HG03521 (cell line): Measurements from ENCODE around the gene CCDC182.

Source experiments
- ATAC-seq: cut with Tn5 transposase; IDR thresholded peaks from one replicate; pipeline ENCODE4 v1.9.1; 2021; ENCODE audit warnings: mild to moderate bottlenecking, moderate library complexity; ENCODE audit not compliant: unreplicated experiment

The CCDC182 gene

DNA sequence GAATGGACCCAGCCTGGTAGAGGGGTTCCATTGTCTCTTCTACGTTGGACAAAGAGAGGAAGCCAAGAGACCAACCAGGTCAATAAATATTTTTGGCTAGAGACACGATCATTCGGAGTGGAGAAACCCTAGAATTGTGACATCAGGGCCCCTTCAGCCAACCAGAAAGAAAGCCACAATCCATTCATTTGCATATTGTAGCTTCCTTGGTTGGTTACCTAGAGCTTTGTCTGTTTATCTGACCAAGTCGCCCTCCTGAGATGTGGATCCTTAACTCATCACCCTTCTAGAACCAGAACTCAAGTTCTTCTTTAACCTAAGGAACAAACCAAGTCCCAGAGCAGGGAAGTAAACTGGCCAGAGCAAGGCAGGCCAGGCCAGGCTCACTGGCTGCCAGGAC, at the start of gene CCDC182:
Gene CCDC182, minus strand, starts transcription at position 58 of the 400 bp plus-strand sequence. Its CDS starts 27 bp downstream, at position 31.
- no peak for ATAC-seq

DNA sequence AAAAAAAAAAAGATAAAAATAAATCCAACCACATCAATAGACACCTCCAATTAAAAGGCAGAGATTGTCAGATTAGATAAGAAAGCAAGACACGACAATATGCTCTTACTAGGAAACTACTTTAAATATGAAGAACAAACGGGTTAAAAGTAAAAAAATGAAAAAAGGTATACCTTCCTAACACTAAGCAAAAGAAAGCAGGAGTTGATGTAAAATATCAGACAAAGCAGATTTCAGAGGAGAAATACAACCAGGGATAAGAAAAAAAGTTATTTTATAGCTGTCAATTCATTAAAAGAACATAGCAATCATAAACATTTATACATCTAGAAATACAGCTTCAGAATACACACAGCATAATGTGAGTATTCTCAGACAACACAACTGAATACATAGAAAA, 49.7 kb upstream of the CCDC182 start:
- ATAC-seq: no peak

DNA sequence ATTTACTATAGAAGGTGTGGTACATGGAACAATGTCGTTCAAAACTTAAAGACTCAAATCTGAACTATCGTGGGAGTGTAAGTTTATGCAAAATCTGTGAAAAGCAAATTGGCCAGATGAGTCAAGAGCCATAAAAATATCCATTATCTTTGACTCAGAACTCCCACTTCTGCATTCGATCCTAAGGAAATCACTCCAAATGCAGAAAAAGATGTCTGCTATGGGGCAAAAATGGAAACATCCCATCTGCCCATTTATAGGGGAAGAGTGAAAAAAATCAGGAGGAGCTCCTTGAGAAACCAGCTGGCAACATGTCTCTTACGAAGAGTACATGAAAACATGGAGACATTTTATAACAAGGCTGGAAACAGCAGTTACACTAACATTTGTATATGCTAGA, 43.6 kb upstream of the CCDC182 start:
- no peak for ATAC-seq

DNA sequence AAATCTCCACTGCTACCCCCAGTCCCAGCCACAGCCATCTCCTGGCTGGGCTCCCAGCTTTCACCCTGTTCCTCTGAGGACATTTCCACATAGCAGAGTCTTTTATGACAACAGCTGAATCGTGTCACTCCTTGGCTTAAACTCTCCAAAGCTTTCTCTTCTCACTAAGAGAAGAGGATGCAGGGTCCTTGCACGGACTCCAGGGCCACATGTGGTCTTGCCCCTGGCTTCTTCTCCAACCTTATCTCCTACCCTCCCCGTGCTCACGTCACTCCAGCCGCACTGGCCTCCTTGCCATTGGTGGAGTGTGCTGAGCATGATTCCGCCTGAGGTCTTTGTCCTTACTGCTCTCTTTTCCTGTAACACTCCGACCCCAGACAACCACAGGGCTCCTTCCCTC, 39.9 kb upstream of the CCDC182 start:
- no peak for ATAC-seq

DNA sequence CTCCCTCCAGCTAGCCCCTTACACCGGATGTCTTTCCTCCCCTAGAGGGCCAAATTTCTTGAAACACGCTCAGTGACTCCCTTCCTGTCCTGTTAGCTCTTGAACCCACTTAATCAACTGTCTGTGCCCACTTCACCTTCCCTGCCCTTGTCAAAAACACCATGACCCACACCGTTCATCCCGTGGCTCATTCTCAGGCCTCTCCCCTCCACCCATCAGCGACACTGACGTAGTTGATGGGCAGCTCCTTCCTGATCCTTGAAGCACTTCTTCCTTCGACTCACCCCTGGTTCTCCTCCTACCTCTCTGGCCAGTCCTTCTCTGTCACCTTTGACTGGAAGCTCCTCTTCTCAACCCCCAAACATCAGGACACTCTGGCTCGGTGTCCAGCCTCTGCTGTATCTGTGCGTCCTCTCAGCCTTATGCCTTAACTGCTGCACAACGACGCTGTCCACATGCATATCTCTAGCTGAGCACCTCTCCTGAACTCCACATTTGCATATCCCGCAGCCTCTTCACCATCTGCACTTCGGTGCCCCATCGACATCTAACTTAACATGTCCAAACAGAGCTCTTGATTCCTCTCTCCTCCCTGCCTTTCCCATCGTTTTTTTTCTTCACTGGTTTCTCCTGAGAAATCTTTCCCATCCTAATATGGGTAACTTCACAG, 39.3 kb upstream of the CCDC182 start:
- no peak for ATAC-seq

DNA sequence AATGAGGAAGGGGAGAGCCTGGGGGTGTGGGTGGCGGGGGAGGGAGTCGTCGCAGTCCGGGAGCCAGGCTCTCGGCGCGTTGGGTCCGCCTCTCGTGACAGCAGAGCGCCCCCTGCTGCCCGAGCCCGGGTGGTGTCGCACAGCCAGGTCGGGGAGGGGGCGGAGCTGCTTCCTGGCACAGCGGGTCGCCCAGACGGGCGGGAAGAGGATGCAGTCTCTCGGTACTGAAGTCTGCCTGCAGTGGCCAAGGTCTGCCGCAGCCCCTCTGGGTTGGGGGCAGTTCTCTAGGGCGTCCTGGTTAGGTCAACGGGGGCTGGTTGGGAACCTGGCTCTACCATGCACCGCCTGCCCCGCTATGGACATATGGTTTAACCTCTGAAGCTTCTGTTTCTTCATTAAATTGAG, 38.2 kb upstream of the CCDC182 start:
- ATAC-seq: no peak

DNA sequence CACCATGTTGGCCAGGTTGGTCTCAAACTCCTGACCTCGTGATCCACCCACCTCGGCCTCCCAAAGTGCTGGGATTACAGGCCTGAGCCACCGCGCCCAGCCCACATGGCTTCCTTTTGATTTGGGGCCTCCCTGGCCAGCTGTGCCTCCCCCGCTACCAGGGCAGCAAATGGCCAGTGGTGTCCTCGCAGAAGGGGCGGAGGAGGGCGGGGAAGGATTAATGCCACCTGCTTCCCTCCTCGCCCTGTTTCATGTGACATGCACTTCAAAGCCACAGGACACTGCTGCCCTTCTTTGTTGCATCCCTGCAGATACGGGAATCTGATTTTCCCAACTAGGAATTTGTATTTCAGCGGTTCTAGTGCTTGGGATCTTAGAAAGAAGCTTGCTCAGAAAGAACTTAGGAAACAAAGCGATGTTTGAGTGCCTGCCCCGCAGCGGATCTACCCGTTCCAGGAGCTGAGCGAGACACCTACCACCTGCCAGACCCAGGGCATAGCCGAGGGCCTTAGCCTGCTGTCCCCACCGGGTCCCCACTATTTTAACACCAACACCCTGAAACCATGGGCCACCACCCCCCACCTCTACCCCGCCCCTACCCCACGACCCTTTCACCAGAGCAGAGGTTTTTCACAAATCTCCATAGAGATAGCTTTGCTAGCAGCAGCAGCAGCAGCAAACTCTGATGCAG, 37.7 kb upstream of the CCDC182 start:
- no peak for ATAC-seq

DNA sequence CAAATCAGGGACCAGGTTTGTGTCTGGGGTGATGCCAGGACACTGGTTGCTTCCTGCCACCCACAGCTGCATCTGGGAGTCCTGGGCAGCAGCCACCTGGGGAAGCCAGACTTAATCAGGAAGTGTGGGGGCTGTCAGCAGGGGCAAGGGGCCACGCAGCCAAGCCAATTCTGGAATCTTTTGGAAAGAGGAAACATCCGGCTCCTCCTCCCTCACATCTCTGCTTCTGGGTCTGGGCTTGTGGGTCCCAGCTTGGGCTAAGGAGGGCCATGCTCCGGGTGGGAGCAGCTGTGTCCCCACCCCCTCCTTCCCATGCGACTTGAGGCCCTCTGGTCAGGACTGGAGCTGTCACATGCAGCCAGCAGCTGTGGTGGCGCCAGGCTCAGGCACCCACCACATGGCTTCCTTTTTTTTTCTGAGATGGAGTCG, 37.0 kb upstream of the CCDC182 start:
- no peak for ATAC-seq

DNA sequence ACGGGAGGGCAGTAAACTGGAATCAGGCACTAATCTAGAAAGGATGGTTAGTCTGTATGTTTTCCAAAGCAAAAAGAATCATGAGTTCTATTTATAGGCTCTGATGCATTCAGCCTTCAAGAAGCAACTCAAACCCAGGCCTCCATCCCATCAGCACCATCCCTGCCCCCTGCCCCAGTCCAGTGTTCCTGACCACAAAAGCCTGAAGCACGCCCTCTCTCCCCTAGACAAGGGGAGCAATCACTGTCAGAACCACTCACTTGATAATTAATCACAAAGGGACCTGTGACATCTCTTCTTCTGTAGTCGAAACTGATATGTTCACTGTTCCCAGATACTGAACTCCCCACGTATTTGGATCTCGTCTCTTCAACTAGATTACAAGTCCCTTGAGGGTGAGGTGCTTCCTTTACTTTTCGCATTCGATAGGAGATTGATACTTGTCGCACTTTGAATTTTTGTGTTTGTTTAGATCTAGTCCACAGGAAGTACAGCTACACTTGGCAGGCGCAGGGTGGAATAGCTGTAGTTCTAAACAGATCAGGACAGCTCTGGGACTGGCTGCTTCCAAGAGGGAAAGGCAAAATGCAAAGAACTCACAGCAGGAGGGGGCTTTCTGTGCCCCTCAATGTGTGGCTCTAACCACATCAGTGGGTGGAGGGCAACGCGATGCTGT, 36.4 kb upstream of the CCDC182 start:
- ATAC-seq: no peak

DNA sequence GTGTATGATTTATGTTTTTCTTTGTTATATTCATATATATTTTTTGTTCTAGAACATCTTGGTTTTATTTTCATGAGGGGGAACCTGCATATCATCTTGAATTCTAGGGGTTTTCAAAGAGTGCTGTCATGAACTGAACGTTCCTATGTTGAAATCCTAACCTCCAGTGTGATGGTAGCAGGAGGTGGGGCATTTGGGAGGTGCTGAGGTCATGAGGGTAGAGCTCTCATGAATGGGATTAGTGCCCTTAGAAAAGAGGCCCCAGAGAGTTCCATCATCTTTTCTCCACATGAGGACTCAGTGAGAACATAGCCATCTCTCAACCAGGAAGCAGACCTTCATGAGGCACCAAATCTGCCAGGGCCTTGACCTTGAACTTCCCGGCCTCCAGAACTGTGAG, 34.6 kb upstream of the CCDC182 start:
- no peak for ATAC-seq

DNA sequence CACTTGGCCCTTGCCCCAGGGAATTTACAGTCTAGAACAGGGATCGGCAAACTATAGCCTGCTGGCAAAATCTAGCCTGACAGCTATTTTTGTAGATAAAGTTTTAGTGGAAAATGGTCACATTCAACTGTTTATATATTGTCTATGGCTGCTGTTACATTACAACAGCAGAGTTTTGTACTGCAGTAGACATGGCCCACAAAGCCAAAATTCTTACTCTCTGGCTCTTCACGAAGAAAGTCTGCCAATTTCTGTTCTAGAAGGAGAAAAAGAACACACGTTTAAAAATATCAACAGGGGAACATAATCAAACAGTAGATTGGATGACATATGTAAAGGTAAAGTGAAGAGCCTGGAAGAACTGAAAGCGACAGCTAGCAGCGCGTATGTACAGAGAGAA, 33.2 kb upstream of the CCDC182 start:
- ATAC-seq: no peak

DNA sequence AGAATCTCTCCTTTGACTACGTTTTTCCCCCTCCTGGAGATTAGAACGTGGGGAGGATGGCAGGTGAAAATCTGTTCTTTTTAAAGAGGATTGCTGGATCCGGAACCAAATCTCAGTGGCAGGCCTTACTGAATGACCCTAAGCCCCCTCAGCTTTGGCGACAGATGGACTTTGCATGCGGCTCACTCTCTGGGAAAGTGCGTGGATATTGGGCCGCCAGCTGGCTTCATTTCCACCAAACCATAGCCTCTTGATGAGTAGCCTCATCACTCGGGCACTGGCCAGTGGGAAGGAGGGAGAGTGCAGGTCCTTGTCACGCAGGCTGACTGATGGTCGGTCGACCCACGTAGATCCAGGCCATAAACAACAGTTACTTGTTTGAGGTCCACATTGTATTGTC, 31.3 kb upstream of the CCDC182 start:
- ATAC-seq: no peak

DNA sequence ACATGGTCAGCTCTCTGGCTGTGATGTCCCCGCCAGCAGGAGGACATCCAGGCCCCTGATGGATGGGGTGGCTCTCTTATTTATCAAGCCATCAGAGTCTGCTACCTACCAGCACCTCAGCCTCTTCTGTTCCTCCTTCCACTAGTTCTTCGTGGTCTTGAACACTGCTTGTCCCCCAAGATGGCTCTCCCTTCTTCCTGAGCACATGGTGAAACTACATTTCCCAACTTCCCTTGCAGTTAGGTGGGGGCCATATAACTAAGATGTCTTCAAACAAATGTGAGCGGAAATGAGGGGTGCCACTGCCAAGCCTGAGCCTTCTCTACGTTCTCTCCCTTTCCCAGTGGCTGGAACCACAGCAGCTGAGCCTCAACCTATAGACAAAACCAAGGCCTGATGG, 29.8 kb upstream of the CCDC182 start:
- no peak for ATAC-seq

DNA sequence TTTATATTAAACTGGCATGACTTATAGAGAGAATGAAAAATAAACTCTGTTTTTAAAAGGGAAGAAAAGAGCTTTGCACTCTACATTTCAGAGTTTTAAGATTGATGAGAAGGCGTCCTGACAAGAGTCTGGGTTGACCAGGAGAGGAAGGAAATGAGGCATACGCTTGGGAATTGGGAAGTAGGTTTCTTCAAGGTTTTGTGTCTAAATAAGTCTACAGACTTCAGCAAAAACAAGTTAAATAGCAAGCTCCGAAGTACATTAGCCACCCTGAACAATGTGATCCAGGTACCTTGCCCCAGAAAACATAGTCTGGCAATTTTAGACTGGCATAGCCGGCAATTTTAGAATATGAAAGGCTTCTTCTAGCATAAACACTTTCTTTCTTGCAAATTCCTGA, 28.5 kb upstream of the CCDC182 start:
- ATAC-seq: no peak

DNA sequence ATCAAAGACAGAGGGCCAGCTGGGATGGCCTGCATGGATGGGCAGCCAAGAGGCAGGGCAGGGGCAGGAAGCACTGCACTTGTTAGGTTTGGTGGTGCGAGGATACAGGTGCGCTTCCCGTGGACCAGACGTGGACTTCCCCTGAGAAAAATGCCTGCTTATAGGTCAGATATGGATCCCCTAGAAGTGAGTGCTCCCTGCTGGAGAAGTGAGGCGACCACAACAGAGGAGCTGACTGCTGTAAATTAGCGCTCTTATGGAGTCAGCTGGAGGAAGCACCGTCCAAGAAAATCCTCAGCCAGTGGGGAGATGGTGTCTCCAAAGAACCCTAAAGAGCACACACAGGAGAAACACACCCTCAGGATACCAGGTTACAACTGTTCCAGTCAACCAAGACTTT, 27.7 kb upstream of the CCDC182 start:
- ATAC-seq: no peak

DNA sequence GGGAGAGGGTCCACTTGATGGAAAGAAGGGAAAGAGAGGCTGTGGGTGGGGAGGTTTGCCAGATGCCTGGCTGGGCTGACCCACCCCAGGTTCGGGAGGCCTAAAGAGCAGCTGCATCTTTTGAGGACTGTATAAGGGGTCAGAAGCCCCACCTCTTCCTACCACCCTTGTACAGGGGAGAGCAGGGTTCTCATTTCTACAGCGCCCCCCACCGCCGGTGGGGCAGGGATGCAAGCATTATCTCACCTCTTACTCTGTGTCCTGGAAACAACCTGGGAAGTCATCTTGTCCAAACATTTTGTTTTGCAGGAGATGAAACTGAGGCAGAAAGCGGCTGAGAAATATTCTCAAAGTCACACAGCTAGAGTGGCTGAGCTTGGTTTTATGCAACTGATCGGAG, 22.5 kb upstream of the CCDC182 start:
- no peak for ATAC-seq

DNA sequence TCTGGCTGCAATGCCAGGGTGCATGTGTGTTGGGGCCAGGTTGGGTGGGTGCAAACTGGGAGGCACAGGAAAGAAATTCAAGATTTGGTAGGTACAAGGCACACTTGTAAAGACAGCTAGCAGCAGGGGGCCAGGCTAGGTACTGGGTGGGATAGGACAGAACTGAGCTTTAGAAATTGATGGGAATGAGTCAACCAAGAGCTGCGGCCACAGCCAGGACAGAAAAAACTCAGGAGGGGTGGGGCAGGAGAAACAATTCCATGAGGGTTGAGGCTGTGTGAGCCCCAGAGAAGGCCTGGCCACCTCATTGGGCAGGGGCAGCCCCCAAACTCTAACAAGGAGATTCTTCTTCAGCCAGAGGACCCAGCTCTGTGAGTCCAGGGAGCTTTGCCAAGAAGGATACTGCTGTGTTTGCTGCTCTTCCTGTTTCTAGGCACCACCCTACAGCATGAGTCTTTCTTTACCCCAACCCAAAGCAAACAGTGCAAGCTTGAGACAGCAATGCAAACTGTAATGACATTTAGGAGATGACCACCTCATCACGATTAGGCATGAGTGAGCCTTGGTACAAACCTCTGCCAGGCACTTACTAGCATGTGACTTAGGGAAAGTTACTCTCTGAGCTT, 21.3 kb upstream of the CCDC182 start:
- ATAC-seq: no peak

DNA sequence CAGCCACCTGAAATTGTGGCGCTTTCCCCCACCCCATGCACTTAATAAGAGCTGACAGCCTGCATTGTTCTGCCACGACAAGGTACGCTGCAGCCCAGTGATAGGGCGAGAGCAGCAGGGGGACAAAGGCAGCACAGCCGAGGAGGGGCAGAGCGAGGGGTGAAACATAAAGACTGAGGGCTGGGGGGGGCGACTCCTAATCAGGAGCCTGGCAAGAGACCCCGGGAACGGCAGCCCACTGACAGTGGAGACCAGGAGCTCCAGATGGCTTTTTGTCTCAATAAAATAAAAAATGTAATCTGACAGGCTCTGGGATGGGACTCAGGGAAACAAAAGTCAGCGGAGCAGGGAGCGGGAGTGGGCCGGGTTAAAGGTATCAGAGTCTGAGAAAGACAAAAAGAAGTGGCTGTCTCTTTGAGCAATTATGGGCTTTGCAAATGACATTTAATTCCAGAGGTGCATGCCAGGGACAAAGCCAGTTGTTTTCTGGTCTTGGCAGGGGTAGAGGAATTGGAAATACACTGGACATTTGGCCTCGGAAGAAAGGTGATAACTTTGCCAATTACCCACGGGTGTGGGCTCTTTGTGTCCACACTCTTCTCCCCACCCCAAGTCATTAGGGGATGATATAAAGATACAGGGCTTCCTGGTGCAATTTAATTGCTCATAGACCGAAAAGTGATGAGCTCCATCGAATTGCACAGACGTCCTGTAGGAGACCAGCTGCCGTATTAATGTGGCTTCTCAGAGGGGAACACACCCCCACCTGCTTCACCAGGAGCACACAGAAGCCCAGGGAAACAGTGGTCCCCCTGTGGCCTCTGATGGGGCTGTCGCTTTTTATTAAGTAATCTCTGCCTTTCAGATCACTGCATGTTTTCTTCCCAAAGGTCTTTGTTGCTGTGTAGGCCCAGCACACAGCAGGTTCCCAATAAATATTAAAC, 17.6 kb upstream of the CCDC182 start:
- no peak for ATAC-seq

DNA sequence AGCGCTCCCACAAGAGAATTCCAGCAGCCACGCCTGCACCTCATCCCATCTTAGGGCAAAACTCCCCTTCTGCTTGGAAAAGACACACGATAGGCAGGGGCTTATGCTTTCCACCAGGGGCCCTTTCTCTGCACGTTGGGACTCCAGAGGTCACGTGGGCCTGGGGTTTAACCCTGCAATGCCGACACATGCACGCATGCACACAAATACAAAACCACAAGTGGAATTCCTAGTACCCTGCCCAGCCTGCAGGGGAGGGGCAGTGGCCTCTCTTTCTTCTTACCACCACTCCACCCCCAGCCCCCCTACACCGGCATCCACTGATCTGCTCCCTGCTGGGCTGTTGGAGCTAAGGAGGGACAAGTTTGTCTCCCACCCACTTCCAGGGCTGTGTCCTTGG, 16.8 kb upstream of the CCDC182 start:
- ATAC-seq: no peak

DNA sequence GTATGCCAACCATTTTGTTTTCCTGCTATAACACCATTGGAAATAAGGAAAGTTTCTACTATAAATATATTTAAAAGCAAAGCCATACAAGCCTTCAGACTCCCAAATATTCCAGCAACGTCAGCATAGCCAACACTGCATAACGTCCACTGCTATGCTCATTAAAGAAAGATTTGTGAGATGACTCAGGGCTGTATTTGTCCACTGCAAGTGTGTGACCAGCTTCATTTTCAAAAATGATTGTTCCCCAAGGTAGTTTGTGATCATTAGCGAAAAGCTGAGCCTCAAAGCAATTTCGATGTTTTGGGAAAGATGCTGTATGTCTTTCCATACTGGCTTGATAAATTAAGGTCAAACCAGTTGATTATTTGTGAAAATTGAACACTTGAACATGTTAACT, 14.9 kb upstream of the CCDC182 start:
- ATAC-seq: no peak

DNA sequence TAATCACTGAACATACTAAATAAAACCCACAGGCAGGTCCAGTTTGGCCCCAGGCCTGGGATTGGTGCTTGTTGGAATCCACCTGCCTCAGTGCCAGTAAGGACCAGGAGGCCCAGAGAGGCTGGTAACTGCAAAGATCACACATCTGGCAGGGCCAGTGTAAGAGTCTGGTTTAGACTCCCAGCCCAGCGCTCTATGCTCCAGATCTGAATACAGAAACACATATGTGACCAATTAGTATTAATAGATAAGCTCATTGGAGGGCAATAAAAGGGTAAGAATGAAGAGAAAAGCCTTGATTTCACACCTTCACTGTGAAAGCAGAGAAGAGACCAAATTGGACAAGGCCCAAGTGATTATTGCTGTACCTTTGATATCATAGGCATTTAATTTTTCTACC, 13.6 kb upstream of the CCDC182 start:
- no peak for ATAC-seq
